CD14-positive monocyte (primary cell): Measurements from ENCODE around the gene ACY1. TPM values are rescaled to one million over a fixed set of nuclear protein-coding genes. Genes with fewer than 3 reads are reported as not detected.
"Not testable (repeated sequence)": the region's sequence is repeated elsewhere in the genome, so short reads cannot be mapped to it uniquely, and the experiment has no call there.

Experiments
- DNase-seq, 3 donors: peaks; one replicate each; pipeline ENCODE4 v3.0.0-alpha.2; 2011 to 2022
- H2AFZ ChIP-seq: 2 replicates; pipeline ENCODE4 v1.6.0; 2012; ENCODE audit warnings: mild to moderate bottlenecking, low read depth, low read length, inconsistent platforms; ENCODE audit not compliant: insufficient read depth, poor library complexity, severe bottlenecking
- H3K27ac ChIP-seq, 2 donors: 1 replicate in 1 of 2; 2 replicates in 1 of 2; pipeline ENCODE4 v1.5.1; 2012 to 2013; ENCODE audit warnings: low read length in 2 of 2, control low read depth in 1 of 2, inconsistent platforms in 1 of 2, low read depth in 1 of 2, mild to moderate bottlenecking in 1 of 2
- H3K27me3 ChIP-seq, 2 donors: one replicate each; pipeline versions ENCODE4 v1.6.0 to v1.6.1; 2011 to 2013; ENCODE audit warnings: low read length in 2 of 2; ENCODE audit not compliant: control insufficient read depth in 2 of 2, insufficient read depth in 2 of 2
- H3K36me3 ChIP-seq, 2 donors: replicated peaks in 1 of 2; 1 replicate in 1 of 2; 2 replicates in 1 of 2; pipeline versions ENCODE4 v1.5.1 to v1.6.1; 2012 to 2013; ENCODE audit warnings: low read length in 2 of 2, control low read depth in 1 of 2, inconsistent platforms in 1 of 2, mild to moderate bottlenecking in 1 of 2; ENCODE audit not compliant: insufficient read depth in 2 of 2, control insufficient read depth in 1 of 2
- H3K4me1 ChIP-seq, 2 donors: 1 replicate in 1 of 2; 2 replicates in 1 of 2; pipeline versions ENCODE4 v1.5.1 to v1.6.1; 2012 to 2013; ENCODE audit warnings: low read length in 2 of 2, control low read depth in 1 of 2, inconsistent platforms in 1 of 2, mild to moderate bottlenecking in 1 of 2, moderate library complexity in 1 of 2; ENCODE audit not compliant: insufficient read depth in 2 of 2, control insufficient read depth in 1 of 2
- H3K4me2 ChIP-seq: replicated peaks from 2 replicates; pipeline ENCODE3; 2012; ENCODE audit warnings: low read length, moderate library complexity, mild to moderate bottlenecking; ENCODE audit not compliant: poor library complexity, severe bottlenecking; ENCODE audit errors: extremely low read depth
- H3K4me3 ChIP-seq, 3 experiments: fragments of 200-600 bp in 1 of 3; sonication (generic) in 1 of 3; replicated peaks in 1 of 3; 1 replicate in 2 of 3; 2 replicates in 1 of 3; pipeline ENCODE4 v1.5.1; 2011 to 2013; ENCODE audit warnings: low read length in 3 of 3, mild to moderate bottlenecking in 3 of 3, control low read depth in 2 of 3, low read depth in 2 of 3, inconsistent platforms in 1 of 3, moderate library complexity in 1 of 3
- H3K79me2 ChIP-seq: 2 replicates; pipeline ENCODE4 v1.6.0; 2012; ENCODE audit warnings: mild to moderate bottlenecking, control low read depth, inconsistent platforms, low read length, moderate library complexity; ENCODE audit not compliant: insufficient read depth
- H3K9ac ChIP-seq: 2 replicates; pipeline ENCODE4 v1.6.0; 2017; ENCODE audit warnings: low read length, mild to moderate bottlenecking; ENCODE audit not compliant: insufficient read depth, poor library complexity, severe bottlenecking
- H3K9me3 ChIP-seq, 2 donors: replicated peaks in 1 of 2; 1 replicate in 1 of 2; 2 replicates in 1 of 2; pipeline versions ENCODE4 v1.5.1 to v1.6.1; 2012 to 2013; ENCODE audit warnings: low read length in 2 of 2, control low read depth in 1 of 2; ENCODE audit not compliant: control insufficient read depth in 1 of 2, insufficient read depth in 1 of 2
- H4K20me1 ChIP-seq: 2 replicates; pipeline ENCODE4 v1.6.0; 2012; ENCODE audit warnings: mild to moderate bottlenecking, low read length, control low read depth, moderate library complexity; ENCODE audit not compliant: insufficient read depth
- H3K27ac Mint-ChIP-seq, 7 donors: one replicate each; pipeline ENCODE4 v1.8.0; 2020; ENCODE audit warnings: mild to moderate bottlenecking in 7 of 7, mixed read lengths in 7 of 7, moderate library complexity in 6 of 7, inconsistent platforms in 2 of 7
- H3K27me3 Mint-ChIP-seq, 3 donors: one replicate each; pipeline ENCODE4 v1.8.0; 2021 to 2022; ENCODE audit warnings: low read depth in 3 of 3, mild to moderate bottlenecking in 3 of 3, mixed read lengths in 3 of 3, moderate library complexity in 3 of 3, inconsistent platforms in 1 of 3
- H3K36me3 Mint-ChIP-seq, 2 donors: one replicate each; pipeline ENCODE4 v1.8.0; 2020; ENCODE audit warnings: mixed read lengths in 2 of 2, inconsistent platforms in 1 of 2, mild to moderate bottlenecking in 1 of 2
- H3K4me1 Mint-ChIP-seq: one replicate; pipeline ENCODE4 v1.8.0; 2020; ENCODE audit warnings: mild to moderate bottlenecking, mixed read lengths
- H3K4me3 Mint-ChIP-seq, 2 donors: one replicate each; pipeline ENCODE4 v1.8.0; 2020; ENCODE audit warnings: mild to moderate bottlenecking in 2 of 2, mixed read lengths in 2 of 2, moderate library complexity in 1 of 2
- H3K9me3 Mint-ChIP-seq, 7 donors: one replicate each; pipeline ENCODE4 v1.8.0; 2020 to 2022; ENCODE audit warnings: mixed read lengths in 7 of 7, mild to moderate bottlenecking in 6 of 7, moderate library complexity in 6 of 7, inconsistent platforms in 2 of 7
- WGBS: methylation state at CpG from one replicate; pipeline ENCODE4 v1.1.5; 2013; ENCODE audit warnings: missing lambda C conversion rate; ENCODE audit not compliant: insufficient coverage; 5-methylcytosine and 5-hydroxymethylcytosine counted together
- intact Hi-C, 2 donors: fragments of 100-400 bp; cut with micrococcal nuclease; formaldehyde crosslinking; loops; one replicate each; pipeline versions ENCODE4 v1.15.0 to v1.15.1; 2023
- polyA plus RNA-seq, 3 donors: library from polyadenylated mRNA; depleted of rRNA in 1 of 3; unstranded in 2 of 3; stranded (reverse) in 1 of 3; fragments of 300-500 nt in 2 of 3; fragments of >200 nt in 1 of 3; fragmentation: Illumina TruSeq in 2 of 3; gene quantifications; 1 replicate in 2 of 3; 2 replicates in 1 of 3; pipeline ENCODE4 v1.2.3, GENCODE V29; 2012 to 2021
- TF ChIP-seq, protein P1 (sequence below): fragments of 200-600 bp; IDR thresholded peaks from one replicate; pipeline ENCODE4 v1.8.0; 2022; ENCODE audit warnings: antibody characterized with exemption, mild to moderate bottlenecking

Gene ACY1
- polyA plus RNA-seq, 3 donors, result 13.3 to 18.0 (median 14.5) TPM

DNA sequence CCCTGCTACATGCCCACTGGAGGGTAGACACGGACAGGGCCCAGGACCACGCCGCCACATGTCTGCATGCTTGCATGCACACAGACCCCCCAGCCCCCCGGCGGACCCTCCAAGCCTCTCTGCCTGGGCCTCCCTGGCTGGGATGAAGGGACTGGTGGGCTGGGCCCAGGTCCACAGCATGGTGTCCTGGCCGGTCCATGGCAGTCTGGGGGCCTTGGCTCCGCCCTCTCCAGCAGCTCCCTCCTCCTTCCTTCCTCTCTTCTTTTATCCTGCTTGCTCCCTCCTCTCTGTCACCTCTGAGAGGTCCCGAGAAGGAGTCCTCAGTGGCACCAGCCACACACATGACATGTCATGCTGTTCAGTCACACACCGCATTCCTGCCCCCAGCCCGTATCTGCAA is 48.6 kb downstream of the ACY1 start:
- Mint-ChIP-seq H3K9me3 (no peaks in the 10 kb centered on the region), H3K4me3 (no peak overlapping the region), H3K4me1 (no peaks in the 10 kb centered on the region), H3K27me3 (peaks cover 0 to 3% (median 2%) of the 10 kb centered on the region in 3 donors), H3K27ac (no peak overlapping the region), H3K36me3 (no peaks in the 10 kb centered on the region)
- H3K4me2 ChIP-seq, result no peak overlapping the region
- WGBS, result 98% methylated on average over 6 of the region's 10 CpGs
- H3K27ac ChIP-seq, result no peak overlapping the region
- H3K27me3 ChIP-seq, result no peaks in the 10 kb centered on the region
- H3K9me3 ChIP-seq, result no peaks in the 10 kb centered on the region
- H2AFZ ChIP-seq, result no peak overlapping the region
- no peak overlapping the region for H3K4me3 ChIP-seq
- TF ChIP-seq, protein P1, sequence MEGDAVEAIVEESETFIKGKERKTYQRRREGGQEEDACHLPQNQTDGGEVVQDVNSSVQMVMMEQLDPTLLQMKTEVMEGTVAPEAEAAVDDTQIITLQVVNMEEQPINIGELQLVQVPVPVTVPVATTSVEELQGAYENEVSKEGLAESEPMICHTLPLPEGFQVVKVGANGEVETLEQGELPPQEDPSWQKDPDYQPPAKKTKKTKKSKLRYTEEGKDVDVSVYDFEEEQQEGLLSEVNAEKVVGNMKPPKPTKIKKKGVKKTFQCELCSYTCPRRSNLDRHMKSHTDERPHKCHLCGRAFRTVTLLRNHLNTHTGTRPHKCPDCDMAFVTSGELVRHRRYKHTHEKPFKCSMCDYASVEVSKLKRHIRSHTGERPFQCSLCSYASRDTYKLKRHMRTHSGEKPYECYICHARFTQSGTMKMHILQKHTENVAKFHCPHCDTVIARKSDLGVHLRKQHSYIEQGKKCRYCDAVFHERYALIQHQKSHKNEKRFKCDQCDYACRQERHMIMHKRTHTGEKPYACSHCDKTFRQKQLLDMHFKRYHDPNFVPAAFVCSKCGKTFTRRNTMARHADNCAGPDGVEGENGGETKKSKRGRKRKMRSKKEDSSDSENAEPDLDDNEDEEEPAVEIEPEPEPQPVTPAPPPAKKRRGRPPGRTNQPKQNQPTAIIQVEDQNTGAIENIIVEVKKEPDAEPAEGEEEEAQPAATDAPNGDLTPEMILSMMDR, result no peak
- no peak overlapping the region for H3K9ac ChIP-seq
- H4K20me1 ChIP-seq, result no peaks in the 10 kb centered on the region
- no peaks in the 10 kb centered on the region for H3K4me1 ChIP-seq
- DNase-seq, result no peak
- intact Hi-C loops, result no loop called here
- no peaks in the 10 kb centered on the region for H3K79me2 ChIP-seq
- H3K36me3 ChIP-seq, result no peaks in the 10 kb centered on the region

DNA sequence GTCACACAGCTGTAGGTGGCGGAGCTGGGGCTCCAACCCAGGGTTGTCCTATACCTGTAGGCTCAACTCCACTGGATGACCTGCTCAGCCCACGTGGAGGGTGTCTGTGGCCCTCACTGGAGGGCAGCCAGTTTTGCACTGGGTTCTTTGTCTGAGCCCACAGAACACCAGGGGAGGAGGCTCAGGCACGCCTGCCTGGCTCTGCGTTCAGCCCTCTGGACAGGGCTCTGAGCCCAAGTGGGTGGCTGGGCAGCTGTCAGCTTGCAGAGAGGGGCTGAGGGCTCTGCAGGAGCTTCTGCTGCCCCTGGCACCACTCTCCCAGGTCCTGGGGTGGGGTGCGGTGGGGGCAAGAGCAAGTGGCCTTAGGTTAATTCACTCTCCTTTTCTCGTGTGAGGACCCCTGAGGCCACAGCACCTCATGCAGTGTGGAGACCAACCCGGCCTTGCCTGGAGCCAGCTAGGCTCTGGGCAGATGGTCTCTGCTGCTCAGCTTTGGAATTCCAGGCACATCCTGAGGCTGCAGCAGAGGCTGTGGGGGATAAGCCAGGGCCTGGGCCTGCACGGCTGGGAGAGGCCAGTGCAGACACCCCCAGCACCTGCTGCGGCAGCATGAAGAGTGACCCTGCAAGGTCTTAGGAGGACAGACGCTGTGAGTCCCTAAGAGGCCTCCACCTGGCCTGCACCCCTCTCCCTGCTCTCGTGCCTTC is 49.5 kb downstream of the ACY1 start:
- Histone ChIP-seq H3K4me3 (no peak overlapping the region), H2AFZ (no peak overlapping the region), H3K9ac (no peak overlapping the region), H3K79me2 (no peaks in the 10 kb centered on the region), H3K36me3 (no peaks in the 10 kb centered on the region), H3K27ac (no peak overlapping the region), H3K9me3 (no peaks in the 10 kb centered on the region), H3K27me3 (no peaks in the 10 kb centered on the region), H3K4me2 (no peak overlapping the region), H3K4me1 (no peaks in the 10 kb centered on the region), H4K20me1 (no peaks in the 10 kb centered on the region)
- Mint-ChIP-seq H3K27me3 (peaks cover 2 to 3% (median 3%) of the 10 kb centered on the region in 3 donors), H3K9me3 (no peaks in the 10 kb centered on the region), H3K36me3 (no peaks in the 10 kb centered on the region), H3K4me1 (no peaks in the 10 kb centered on the region), H3K27ac (no peak overlapping the region), H3K4me3 (no peak overlapping the region)
- TF ChIP-seq, protein P1, result no peak
- intact Hi-C loops, result no loop called here
- no peak for DNase-seq
- WGBS, result 92% methylated on average over 9 of the region's 11 CpGs

DNA sequence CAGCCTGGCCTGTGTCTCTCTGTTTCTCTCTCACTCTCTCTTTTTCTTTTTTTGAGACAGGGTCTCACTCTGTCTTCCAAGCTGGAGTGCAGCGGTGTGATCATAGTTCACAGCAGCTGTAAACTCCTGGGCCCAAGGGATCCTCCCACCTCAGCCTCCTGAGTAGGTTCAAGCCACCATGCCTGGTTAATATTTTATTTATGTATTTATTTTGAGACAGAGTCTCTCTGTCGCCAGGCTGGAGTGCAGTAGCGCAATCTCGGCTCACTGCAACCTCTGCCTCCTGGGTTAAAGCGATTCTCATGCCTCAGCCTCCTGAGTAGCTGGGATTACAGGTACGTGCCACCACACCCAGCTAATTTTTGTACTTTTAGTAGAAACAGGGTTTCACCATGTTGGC is 50.4 kb downstream of the ACY1 start:
- H3K27me3 Mint-ChIP-seq, DNase-seq, H3K9ac ChIP-seq, H3K27me3 ChIP-seq, H3K36me3 ChIP-seq, H3K4me3 ChIP-seq, intact Hi-C loops, H4K20me1 ChIP-seq, H3K9me3 ChIP-seq, H3K27ac ChIP-seq, H3K36me3 Mint-ChIP-seq, H3K79me2 ChIP-seq, H3K4me3 Mint-ChIP-seq, H3K4me2 ChIP-seq, H2AFZ ChIP-seq, H3K4me1 ChIP-seq, H3K9me3 Mint-ChIP-seq, H3K4me1 Mint-ChIP-seq: not testable (repeated sequence)
- 100% methylated on average over 3 of the region's 6 CpGs for WGBS
- peak overlapping the region in 1 of 7 donors; percentile 32 for H3K27ac Mint-ChIP-seq
